GM10266 (cell line): Measurements from ENCODE around the gene LDLRAD4.

Source experiments
- DNase-seq: peaks from one replicate; pipeline ENCODE4 v3.0.0; 2012; ENCODE audit errors: extremely low spot score
- CTCF ChIP-seq: IDR thresholded peaks from 2 replicates; pipeline ENCODE4 v1.5.1; 2012; ENCODE audit warnings: mild to moderate bottlenecking, low read depth; ENCODE audit not compliant: control insufficient read depth, insufficient read depth; ENCODE audit errors: missing control alignments

Gene LDLRAD4

GRCh38 chr18:13511961-13512577 is 293.5 kb downstream of the LDLRAD4 start:
- no peak for DNase-seq

GRCh38 chr18:13513021-13513420 is 294.5 kb downstream of the LDLRAD4 start:
- DNase-seq: no peak

More at GRCh38 chr18:13511961-13512577, 293.5 kb downstream of the LDLRAD4 start:
- no peak for TF ChIP-seq CTCF

GRCh38 chr18:13513481-13513880 is 294.9 kb downstream of the LDLRAD4 start:
- TF ChIP-seq CTCF: no peak
- DNase-seq: no peak

More at GRCh38 chr18:13513021-13513420, 294.5 kb downstream of the LDLRAD4 start:
- no peak for TF ChIP-seq CTCF

GRCh38 chr18:13514558-13514957 is 296.0 kb downstream of the LDLRAD4 start:
- no peak for DNase-seq
- TF ChIP-seq CTCF: no peak

GRCh38 chr18:13516855-13517254 is 298.3 kb downstream of the LDLRAD4 start:
- DNase-seq: no peak
- TF ChIP-seq CTCF: no peak

- no peak for TF ChIP-seq CTCF
- no peak for DNase-seq
Observed at GRCh38 chr18:13517369-13517768, 298.8 kb downstream of the LDLRAD4 start.

GRCh38 chr18:13518382-13518781 is 299.8 kb downstream of the LDLRAD4 start:
- no peak for TF ChIP-seq CTCF
- no peak for DNase-seq
